Measurements from ENCODE around the gene MED29. TPM values are rescaled to one million over a fixed set of nuclear protein-coding genes. Genes with fewer than 3 reads are reported as not detected.

The MED29 gene
- total and polyA plus RNA-seq, 2 of the 4 experiments (the other 2 are of a cell fraction) = 17.6 to 28.8 TPM

DNA sequence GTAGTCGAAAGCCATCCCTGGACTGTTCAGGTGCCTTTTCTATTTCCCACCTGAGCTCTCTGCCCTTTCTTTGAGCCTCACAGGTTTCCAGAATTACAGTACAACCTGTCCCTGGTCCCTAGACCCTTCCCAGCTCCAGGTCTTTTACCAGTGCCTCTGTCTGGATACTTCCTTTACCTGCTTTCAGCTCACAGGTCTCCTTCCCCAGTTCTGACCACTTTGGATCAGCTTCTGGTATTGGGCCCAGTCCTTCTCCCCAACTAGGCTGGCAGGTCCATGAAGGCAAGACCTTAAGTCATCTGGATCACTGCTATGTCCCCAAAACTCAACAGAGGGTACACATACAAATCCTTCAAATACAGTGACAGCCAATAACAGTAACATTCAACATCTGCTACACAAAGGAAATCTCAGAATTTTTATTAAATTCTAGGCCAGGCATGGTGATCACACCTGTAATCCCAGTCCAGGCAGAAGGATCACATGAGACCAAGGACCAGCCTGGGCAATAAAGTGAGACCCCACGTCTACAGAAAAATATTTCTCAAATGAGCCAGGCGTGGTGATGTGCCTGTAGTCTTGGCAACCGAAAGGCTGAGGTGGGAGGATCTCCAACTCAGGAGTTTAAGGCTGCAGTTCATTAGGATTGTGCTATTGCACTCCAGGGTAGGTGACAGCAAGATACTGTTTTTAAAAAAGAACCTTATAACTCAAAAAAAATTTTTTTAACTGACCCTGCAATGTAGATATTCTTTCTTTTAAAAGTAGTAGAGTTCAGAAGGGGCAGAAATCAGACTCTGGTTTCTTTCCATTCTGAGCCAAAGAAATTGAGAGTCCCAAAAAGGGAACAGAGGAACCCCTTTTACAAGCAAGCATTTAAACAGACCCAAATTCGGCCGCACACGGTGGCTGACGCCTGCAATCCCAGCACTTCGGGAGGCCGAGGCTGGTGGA, 43.2 kb downstream of the MED29 start (continued):
- no peak for TF ChIP-seq RAD21 (IDR thresholded peaks at IDR 0.05; ENCODE audit: low read length)
- TF ChIP-seq RCOR1 (IDR thresholded peaks at IDR 0.05; ENCODE audit: insufficient replicate concordance, low read length) = no peak
